OCI-M2 (cell line): ENCODE data around the gene ITPK1.
"Not testable (repeated sequence)": the region's sequence is repeated elsewhere in the genome, so short reads cannot be mapped to it uniquely, and the experiment has no call there.

ENCODE experiments used
- DNase-seq: peaks from one replicate; lab custom pipeline; 2025; ENCODE audit not compliant: unreplicated experiment; lab: John Stamatoyannopoulos, UW

The ITPK1 gene

DNA sequence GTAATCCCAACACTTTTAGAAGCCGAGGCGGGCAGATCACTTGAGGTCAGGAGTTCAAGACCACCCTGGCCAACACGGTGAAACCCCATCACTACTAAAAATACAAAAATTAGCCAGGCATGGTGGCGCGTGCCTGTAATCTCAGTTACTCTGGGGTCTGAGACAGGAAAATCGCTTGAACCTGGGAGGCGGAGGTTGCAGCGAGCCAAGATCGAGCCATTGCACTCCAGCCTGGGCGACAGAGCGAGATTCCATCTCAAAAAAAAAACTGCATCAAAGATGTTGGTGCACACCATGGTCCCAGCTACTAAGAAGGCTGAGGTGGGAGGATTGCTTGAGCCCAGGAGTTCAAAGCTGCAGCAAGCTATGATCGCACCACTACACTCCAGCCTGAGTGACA lies 53.7 kb downstream of the ITPK1 start:
- not testable (repeated sequence) for DNase-seq

DNA sequence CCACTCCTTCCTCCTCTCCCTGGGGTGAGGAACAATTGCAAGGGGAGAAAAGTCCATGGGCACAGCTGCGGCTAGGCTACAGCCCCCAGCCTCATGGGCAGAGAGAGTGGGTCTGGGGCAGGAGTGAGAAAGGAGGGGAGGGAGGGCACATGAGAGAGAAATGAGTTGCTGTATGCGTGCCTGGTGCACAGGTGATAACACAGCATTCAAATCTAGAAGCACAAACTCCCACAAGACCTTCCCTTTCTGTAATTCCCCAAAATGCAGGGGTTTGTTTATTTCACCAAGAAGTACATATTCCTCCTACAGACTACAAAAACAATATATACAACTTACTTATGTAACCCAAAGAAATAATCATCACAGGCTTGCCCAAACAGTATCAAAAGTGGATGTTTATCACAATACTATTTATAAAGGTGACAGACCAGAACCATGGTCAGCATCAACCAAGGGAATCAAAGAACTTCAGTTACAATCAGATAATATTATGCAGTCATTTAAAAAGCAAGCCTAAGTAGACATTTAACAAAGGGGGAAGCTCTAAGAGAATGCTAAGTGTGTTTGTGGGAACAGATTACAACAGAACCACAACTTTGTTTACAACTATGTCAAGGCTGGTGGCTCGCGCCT lies 54.2 kb downstream of the ITPK1 start:
- DNase-seq: no peak

DNA sequence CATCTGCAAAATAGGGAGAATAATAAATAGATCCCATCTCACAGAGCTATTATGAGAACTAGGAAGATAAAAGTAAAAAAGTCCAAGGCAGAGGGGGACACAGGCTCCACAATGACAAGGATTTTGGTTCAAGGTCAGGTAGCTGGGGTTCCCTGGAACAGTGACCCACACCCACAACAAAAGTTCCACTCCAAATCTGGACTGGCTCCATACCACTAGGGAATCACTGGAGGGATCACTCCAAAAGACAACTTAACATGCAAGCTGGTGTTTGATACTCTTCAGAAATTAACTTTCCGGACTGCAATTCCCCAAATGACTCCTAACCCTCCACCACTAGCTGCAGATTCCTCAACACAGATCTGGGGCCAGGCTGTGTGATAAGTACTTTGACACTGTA lies 54.9 kb downstream of the ITPK1 start:
- no peak for DNase-seq

DNA sequence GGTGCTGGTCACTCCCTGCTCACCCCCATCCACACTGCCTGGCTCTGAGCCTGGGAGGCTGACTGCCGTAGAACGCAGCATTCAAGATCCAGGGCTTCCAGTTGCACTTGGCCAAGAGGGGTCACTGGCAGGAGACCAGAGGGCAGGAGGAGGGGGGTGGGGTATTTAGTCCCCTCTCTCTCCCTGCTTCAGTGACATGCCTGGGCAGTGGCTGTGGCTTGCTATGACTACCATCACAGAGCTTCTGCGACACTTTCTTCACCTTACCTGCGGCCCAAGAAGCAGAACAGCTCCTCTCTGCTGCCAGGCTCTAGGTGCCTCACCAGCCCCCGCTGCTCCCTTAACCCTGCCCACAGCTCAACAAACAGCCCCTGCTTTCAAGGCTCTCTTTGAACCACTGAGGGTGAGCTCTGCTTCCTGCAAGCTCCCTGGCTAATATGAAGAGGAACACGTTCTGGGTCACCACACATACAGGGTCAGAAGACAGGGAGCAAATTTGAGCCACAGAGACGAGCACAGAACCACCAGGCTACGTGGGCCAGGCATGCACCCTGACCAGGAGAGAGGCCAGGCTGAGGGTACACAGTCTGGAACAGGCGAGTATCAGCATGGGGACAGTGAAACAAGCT lies 55.7 kb downstream of the ITPK1 start:
- no peak for DNase-seq

DNA sequence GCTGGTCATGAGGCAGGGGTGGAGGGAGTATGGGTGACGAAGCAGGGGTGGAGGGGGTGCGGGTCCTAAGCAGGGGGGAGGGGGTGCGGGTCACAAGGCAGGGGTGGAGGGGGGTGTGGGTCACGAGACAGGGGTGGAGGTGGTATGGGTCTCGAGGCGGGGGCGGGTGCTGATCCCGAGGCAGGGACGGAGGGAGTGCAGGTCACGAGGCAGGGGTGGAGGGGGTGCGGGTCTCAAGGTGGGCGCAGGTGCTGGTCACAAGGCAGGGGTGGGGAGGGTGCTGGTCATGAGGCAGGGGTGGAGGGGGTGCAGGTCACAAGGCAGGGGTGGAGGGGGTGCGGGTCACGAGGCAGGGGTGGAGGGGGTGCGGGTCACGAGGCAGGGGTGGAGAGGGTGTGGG lies 56.5 kb downstream of the ITPK1 start:
- no peak for DNase-seq

DNA sequence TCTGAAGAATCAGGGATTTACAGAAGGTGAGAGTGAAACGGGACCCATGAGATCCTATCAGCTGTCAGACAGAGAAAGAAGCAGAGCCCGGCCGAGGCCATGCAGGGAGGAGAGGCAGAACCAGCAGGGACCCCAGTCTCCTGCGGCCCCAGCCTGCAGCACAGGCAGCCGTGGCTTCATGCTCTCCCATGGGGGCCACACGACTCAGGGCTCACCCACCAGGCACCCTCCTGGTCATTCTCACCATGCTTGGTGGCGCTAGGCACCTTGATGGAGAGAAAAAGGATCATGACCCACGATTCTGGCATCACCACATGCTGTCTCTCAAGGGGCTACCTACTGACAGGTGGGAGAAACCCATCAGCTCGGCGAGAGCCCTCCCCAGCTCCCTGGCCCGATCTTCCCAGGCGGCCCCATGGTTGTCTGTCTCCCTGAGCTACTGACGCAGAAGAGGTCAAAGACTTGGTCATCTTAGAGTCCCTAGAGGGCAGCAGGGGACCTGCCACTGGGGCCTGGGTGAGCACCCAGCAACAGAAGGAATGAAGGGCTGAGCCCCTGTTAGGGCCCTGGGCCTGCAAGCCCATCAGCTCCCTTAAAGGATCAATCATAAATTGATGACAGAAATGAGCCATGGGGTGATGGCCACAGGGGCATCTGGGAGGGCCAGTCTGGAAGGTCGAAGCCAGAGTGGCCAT lies 58.0 kb downstream of the ITPK1 start:
- no peak for DNase-seq

DNA sequence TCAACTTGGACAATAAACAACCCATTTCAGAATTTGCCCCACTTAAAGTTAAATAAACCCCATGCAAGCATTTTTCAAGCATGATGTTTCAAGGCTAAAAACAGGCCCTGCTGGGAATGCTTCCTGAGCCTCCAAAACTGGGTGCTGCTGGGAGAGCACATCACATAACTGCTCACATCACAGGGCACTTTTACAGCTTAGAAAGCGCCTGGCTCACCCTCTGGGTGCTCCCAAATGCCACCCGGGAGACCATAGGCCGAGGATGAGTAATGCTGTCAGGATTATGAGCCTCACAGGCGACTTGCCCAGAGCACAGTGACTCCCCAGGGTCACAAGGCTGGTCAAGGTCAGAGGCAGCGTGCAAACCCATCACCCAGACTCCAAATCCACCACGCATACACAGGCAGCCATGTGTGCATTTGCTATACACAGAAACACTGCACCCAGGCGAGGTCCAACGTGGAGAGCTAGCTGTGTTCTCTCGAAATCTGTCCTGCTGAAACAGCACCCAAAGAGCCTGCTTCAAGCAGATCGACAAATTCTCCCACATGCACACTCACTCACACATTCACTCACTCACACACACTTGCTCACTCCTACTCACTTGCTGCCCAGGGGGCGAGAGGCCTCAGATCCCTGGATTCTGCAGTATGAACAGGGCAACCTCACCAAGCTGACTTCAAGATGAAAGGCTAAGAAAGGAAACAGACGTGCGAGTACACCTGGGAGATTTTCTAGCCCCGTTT lies 58.7 kb downstream of the ITPK1 start:
- no peak for DNase-seq

DNA sequence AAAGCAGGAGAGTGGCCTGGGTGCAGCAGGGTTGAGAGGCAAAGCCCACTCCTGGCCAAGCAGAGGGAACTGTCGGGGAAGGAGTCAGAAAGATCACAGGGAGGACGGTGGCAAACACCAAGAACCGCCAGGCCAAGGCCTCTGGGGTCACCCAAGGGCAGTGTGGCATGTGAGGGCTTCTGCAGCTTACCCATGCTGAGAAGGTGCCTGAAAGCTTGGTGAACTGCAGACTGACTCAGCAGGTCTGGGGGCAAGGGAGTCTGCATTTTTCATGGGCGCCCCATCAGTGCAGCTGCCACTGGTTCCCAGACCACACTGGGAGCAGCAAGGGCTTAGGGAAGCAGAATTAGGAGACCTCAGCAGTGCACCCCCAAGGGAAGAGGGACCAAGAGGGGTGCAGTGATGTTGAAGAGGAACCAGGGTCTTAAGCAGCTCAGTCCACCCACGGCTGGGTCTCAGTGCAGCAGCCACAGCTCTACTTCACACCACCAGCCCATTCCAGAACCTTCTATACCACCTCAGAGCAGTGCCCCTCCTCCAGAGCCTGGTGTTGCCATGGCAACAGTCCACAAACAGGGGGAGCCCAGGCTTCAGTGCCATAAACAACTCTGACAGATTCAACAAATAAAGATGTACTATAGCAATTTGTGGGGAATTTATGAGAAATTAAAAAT lies 59.4 kb downstream of the ITPK1 start:
- DNase-seq: no peak

DNA sequence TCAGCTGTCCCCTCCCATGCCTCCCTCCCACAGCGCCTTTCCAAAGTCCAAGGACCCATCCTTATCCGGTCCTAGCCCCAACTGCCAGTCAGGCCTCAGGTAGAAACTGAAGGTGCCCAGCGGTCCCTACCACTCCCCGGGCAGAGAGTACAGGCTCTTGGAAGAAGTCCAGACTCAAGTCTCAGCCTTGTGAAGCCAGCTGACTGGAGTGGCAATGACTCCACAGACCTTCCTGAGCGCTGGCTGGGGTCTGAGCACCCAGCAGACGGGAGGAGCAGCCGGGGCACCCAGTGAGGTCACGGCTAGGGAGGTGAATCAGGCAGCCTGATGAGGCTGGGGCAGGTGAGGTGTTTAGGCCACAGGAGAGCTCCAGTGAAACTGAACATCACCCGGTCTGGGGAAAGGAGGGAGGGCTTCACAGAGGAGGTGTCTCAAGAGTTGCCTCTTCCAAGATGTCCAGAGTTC lies 60.0 kb downstream of the ITPK1 start:
- no peak for DNase-seq

DNA sequence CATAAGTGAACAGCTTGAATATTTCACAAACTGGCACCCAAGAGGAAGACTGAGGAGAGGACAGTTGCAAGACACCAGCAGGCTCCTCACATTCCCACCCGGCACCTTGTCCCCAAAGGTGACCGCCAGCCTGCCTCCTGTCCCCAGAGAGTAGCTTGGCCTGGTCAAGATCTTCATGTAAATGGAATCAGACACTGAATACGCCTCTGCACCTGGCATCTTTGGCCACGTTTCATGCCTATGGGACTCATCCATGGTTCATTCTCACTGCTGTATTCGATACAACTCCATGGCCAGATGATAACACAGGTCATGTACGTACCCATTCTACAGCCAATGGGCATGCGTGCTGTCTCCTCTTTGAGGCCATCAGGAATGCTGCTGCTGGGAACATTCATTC lies 60.8 kb downstream of the ITPK1 start:
- no peak for DNase-seq

DNA sequence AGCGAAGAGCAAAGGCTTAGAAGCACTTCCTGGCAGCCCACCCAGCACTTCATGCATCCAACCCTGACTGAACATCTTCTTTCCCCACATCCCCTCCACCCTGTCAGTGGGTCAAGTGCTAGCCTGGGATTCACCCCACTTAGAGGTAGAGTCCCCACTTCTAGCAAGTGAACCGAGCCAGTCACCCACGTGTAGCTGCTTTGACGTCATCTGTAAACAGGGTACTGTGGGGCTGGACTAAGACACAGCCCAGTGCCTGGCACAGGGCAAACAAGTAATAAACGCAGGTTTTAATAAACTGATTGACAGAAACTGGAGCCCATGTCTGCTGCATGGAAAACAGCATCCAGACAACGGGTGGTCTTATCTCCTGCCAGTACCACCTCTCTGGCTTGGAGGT lies 61.7 kb downstream of the ITPK1 start:
- no peak for DNase-seq

DNA sequence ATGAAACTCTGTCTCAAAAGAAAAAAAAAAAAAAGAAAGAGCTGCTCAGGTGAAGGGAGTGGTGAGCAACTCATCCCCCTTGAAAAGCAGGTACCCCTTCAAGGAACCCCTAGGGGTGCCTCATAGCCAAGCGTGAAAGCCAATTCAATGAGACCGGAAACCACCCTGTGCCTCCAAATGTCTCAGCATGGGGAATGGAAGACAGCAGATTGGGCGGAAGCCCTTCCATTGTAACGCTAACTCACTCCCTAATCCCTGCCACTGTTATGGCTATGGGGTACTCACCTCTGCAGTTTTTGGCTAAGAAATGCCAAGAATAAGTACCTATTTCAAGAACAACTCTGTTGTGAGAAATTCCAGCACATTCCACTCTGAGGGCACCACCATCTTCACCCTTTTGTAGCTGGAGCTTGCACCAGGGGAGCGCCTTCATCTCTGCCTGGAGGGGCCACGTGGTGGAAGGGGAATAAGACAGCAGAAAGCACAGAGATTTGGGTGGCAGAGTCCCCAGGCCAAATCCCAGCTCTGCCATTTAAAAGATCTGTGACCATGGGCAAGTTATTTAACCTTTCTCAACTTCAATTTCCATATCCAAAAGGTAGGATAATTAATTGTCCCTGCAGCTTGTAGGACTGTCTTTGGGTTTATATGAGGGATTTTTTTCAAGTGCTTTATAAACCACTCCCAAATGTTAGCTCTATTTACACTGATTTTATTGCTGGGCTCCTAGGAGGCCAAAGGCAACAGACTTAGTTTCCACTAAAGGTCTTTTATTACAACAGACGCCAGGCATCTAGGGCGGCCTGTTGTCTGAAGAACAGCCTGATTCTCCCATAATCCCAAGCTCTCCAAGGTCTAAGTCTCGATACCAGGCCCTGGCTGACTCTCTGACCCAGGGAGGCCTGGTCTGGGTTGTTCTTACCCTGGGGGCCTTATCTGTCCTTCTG lies 63.9 kb downstream of the ITPK1 start:
- no peak for DNase-seq

DNA sequence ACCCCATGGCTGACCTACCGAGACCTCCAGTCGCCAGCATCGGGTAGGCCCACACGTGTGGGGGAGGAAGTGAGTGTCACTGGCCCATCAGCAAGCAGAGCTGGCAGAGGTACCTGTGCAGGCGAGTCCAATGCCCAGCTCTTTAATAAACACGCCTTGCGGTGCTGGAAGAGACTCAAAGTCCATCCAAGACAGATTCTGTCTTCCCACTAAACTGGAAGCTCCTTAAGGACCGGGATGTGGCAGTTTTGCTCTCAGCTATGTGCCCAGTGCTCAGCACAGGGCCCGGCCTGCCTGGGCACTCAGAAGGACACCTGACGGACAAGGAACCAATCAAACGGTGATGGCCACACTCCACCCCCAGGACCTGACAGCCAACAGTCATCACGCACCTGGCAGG lies 65.0 kb downstream of the ITPK1 start:
- DNase-seq: no peak

DNA sequence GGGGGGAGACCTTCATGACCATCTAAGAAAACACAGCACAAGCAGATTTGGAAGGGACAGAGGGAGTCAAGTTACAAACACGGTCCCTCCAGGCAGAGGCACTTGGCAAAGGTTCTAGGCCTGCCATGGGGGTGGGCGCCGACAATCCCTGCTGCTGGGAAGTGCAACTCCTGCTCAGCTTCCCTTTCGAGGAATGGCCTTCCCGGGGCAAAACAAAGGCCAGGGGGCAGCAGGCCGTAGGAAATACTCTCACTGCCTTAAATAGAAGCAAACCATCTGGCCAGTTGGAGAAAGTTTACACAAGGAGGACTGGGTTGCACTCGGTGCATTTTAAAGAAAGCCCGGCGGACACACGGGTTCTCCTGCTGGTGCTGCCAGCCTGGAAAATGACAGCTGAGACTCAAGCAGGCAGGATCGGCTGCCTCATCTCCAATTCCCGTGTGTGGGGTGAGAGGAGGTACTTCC lies 65.8 kb downstream of the ITPK1 start:
- no peak for DNase-seq

DNA sequence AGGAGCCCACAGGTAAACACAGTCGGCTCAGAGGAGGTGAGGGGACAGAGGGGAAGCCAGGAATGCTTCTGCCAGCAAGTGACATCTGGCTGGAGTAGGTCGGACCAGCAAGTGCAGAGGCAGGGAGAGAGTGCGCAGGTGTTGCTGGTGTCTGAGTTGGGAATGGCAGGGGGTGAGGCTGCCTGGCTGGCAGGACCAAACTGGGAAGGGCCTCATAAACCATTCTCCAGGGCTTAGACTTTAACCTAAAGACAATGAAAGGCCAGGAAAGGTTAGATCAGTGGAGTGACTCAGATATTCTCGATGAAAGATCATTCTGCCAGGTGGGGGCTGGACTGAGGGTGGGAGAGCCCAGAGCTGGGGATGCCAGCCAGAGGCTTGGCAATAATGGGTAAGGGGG lies 66.4 kb downstream of the ITPK1 start:
- no peak for DNase-seq

DNA sequence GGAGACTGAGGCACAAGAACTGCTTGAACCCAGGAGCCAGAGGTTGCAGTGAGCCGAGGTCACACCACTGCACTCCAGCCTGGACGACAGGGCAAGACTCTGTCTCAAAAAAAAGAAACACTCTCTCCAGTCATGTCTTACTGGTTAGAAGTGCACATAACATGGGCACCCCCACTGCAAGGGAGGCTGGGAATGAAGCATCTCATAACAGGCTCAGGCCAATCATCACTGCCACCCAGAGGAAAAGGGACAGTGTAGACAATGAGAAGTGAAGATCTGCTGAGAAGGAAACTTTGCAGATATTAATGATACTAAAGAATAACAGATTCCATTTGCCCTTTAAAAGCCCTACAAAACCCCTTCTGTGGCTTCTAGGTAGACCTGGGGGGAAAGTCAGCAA lies 66.9 kb downstream of the ITPK1 start:
- no peak for DNase-seq

DNA sequence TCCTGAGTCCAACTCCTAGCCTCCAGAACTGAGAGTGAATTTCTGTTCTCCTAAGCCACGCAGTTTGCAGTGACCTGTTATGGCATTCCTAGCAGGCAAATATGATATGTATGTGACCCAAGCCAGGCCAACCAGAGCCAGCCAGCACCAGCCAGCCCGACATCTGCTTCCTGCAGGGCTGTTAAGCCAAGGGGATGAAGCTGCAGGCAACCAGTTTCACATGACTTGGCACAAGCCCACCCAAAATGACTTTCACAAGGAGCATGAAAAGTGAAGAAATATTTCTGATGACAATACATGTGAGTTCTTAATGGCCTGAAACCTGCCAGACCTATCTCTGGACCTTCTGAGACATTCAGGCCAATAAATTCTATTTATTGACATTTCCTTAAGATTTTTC lies 68.1 kb downstream of the ITPK1 start:
- DNase-seq: no peak

DNA sequence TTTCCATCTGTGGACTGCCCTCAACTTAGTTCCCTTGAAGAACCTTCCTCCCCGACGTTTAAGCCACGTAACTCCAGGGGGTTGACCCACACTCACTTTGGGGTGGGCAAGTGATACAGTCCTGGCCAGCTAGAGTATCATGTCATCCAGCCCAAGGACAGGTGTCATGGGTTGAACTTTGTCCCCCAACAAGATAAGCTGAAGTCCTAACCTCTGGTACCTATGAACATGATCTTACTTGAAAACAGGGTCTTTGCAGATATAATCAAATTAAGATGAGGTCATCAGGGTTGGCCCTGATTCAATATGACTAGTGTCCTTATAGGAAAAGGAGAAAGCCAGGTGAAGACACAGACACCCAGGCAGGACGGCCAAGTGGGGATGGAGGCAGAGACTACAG lies 68.6 kb downstream of the ITPK1 start:
- DNase-seq: no peak

DNA sequence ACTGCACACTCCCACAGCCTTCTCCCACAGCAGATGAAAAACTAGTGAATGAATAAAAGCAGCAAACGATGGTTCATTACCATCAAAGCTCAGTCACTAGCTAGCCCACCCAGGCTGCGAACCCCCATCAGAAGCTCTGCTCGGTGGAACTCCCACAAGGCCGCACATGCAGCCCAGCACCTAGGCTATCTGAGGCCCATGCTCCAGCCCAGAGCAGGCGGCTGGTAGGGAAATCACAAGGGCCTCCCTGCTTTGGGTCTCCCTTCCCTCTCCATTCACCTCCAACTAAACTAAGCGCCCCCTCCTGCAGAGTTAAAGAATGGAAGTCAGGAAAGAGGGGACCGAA lies 69.0 kb downstream of the ITPK1 start:
- no peak for DNase-seq
